ENCODE measurements around the gene CCDC194.
A peak's percentile ranks its signal among the peaks of the same experiment; 100 is the strongest.

- no peak for TF ChIP-seq POLR2A (IDR thresholded peaks at IDR 0.05)
- TF ChIP-seq, protein P1, sequence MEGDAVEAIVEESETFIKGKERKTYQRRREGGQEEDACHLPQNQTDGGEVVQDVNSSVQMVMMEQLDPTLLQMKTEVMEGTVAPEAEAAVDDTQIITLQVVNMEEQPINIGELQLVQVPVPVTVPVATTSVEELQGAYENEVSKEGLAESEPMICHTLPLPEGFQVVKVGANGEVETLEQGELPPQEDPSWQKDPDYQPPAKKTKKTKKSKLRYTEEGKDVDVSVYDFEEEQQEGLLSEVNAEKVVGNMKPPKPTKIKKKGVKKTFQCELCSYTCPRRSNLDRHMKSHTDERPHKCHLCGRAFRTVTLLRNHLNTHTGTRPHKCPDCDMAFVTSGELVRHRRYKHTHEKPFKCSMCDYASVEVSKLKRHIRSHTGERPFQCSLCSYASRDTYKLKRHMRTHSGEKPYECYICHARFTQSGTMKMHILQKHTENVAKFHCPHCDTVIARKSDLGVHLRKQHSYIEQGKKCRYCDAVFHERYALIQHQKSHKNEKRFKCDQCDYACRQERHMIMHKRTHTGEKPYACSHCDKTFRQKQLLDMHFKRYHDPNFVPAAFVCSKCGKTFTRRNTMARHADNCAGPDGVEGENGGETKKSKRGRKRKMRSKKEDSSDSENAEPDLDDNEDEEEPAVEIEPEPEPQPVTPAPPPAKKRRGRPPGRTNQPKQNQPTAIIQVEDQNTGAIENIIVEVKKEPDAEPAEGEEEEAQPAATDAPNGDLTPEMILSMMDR (IDR thresholded peaks at IDR 0.05), result peak; percentile 93 to 95 (median 95)
- no peak for TF ChIP-seq POLR2AphosphoS5 (IDR thresholded peaks at IDR 0.05)
Measured at GRCh38 chr19:17346109-17346671, 47.8 kb downstream of the CCDC194 start.
